HepG2 (cell line): ENCODE results near the gene RBCK1. TPM values are rescaled to one million over a fixed set of nuclear protein-coding genes. Genes with fewer than 3 reads are reported as not detected.

Experiments used
- CENPT ChIP-seq: sonication (generic); formaldehyde crosslinking; IDR thresholded peaks from 2 replicates; pipeline ENCODE4 v1.8.0; 2022; ENCODE audit warnings: low read depth, mild to moderate bottlenecking, moderate library complexity, missing genetic modification reagents
- GFI1 ChIP-seq: sonication (generic); formaldehyde crosslinking; IDR thresholded peaks from 2 replicates; pipeline ENCODE4 v1.5.0; 2020; ENCODE audit warnings: missing genetic modification reagents, mild to moderate bottlenecking, borderline replicate concordance
- HNF4A ChIP-seq: sonication (generic); formaldehyde crosslinking; IDR thresholded peaks from 2 replicates; pipeline ENCODE4 v1.4.0; 2020; ENCODE audit warnings: missing genetic modification reagents
- JUND ChIP-seq: sonication (generic); formaldehyde crosslinking; IDR thresholded peaks from 2 replicates; pipeline ENCODE4 v1.8.0; 2022; ENCODE audit warnings: mild to moderate bottlenecking, missing genetic modification reagents
- KLF16 ChIP-seq, 2 experiments: sonication (generic) in 1 of 2; formaldehyde crosslinking in 1 of 2; IDR thresholded peaks; 2 replicates each; pipeline versions ENCODE4 v1.6.1 to v1.8.0; 2016 to 2023; ENCODE audit warnings: missing genetic modification reagents in 2 of 2, missing compliant biosample characterization in 1 of 2
- MED1 ChIP-seq: sonication (generic); formaldehyde crosslinking; IDR thresholded peaks from 2 replicates; pipeline ENCODE4 v1.4.0; 2020; ENCODE audit warnings: missing genetic modification reagents
- NAIF1 ChIP-seq: sonication (generic); formaldehyde crosslinking; IDR thresholded peaks from 2 replicates; pipeline ENCODE4 v1.5.0; 2020; ENCODE audit warnings: mild to moderate bottlenecking, missing genetic modification reagents, borderline replicate concordance
- PAF1 ChIP-seq: IDR thresholded peaks from 2 replicates; pipeline ENCODE4 v1.6.1; 2016; ENCODE audit warnings: missing genetic modification reagents, missing compliant biosample characterization
- ZEB1 ChIP-seq: IDR thresholded peaks from 2 replicates; pipeline ENCODE4 v1.6.1; 2012; ENCODE audit warnings: mild to moderate bottlenecking, low read depth, inconsistent platforms; ENCODE audit not compliant: insufficient replicate concordance
- ZNF670 ChIP-seq: sonication (generic); formaldehyde crosslinking; IDR thresholded peaks from 2 replicates; pipeline ENCODE4 v1.8.0; 2022; ENCODE audit warnings: mild to moderate bottlenecking, missing genetic modification reagents, borderline replicate concordance
- polyA plus RNA-seq, 8 experiments: library from polyadenylated mRNA; depleted of rRNA in 3 of 8; stranded (reverse) in 7 of 8; unstranded in 1 of 8; fragments of >200 nt; fragmentation: Illumina TruSeq in 4 of 8; extraction: Trizol in 4 of 8; gene quantifications; 2 replicates each; pipeline versions ENCODE4 v1.2.1 to v1.2.3, GENCODE V29; 2011 to 2016; ENCODE audit warnings: low read depth in 4 of 8, missing spikeins in 1 of 8, mixed read lengths in 1 of 8; ENCODE audit not compliant: insufficient read depth in 1 of 8
- total RNA-seq, 5 experiments: library from RNA; depleted of rRNA; stranded (reverse); fragments of >200 nt; fragmentation: Illumina TruSeq; extraction: Trizol; gene quantifications; 2 replicates each; pipeline ENCODE4 v1.2.3, GENCODE V29; 2016; ENCODE audit warnings: low read depth in 1 of 5
- TF ChIP-seq, protein P1 (sequence below): sonication (generic); formaldehyde crosslinking; IDR thresholded peaks from 2 replicates; pipeline ENCODE4 v1.8.0; 2022; ENCODE audit warnings: missing genetic modification reagents, mild to moderate bottlenecking, moderate library complexity, borderline replicate concordance
- TF ChIP-seq, protein P2 (sequence below): sonication (generic); formaldehyde crosslinking; IDR thresholded peaks from 2 replicates; pipeline ENCODE4 v1.4.0; 2020; ENCODE audit warnings: missing genetic modification reagents
- TF ChIP-seq, protein P3 (sequence below): sonication (generic); formaldehyde crosslinking; IDR thresholded peaks from 2 replicates; pipeline ENCODE4 v1.4.0; 2020; ENCODE audit warnings: missing genetic modification reagents
- TF ChIP-seq, protein P4 (sequence below): sonication (generic); formaldehyde crosslinking; IDR thresholded peaks from 2 replicates; pipeline ENCODE4 v1.4.0; 2020; ENCODE audit warnings: missing genetic modification reagents
- TF ChIP-seq, protein P5 (sequence below): sonication (generic); formaldehyde crosslinking; IDR thresholded peaks from 2 replicates; pipeline ENCODE4 v1.4.0; 2020; ENCODE audit warnings: missing genetic modification reagents
- TF ChIP-seq, protein P6 (sequence below): sonication (generic); formaldehyde crosslinking; IDR thresholded peaks from 2 replicates; pipeline ENCODE4 v1.4.0; 2020; ENCODE audit warnings: missing genetic modification reagents, low read depth, mild to moderate bottlenecking, borderline replicate concordance

RBCK1 gene
- total and polyA plus RNA-seq, 2 of the 13 experiments (the other 11 are each of a cell fraction or from before 2014, with no cell fraction given) = 149 to 215 TPM

DNA sequence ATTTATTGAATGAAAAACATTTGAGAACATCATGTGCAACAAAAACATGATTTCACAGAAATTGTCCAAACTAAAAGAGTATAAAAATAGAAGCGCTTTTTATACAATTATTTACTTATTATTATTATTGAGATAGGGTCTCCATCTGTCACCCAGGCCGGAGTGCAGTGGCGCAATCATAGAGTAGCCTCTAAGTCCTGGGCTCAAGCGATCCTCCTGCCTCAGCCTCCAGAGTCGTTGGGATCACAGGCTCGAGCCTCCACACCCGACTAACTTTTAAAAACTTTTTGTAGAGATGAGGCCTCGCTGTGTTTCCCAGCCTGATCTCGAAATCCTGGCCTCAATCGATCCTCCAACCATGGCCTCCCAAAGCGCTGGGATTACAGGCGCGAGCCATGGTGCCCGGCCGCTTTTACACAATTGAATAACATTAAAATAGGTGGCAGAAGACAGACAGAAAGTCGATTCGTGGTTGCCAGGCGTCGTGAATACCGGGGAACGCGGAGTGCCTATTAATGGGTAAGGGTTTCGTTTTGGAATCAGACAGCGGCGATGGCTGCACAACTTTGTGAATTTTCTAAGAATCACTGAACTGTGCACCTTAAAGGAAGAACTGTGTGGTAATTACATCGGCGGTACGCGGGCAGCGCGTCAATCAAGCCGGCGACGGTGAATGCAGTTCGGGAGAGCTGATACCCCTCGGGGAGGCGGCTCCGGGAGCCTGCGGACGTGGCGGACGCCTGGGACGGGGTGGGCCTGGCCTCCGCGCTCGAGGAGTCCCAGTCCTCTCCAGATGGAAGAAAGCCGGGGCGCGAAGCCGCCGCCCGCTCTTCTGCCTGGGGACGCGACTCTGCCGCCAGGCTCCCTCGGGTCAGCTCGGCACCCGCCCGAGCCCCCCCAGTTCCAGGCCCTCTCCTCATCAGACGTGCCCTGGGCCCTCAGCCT lies 53.4 kb downstream of the RBCK1 start (continued):
- TF ChIP-seq, protein P1, sequence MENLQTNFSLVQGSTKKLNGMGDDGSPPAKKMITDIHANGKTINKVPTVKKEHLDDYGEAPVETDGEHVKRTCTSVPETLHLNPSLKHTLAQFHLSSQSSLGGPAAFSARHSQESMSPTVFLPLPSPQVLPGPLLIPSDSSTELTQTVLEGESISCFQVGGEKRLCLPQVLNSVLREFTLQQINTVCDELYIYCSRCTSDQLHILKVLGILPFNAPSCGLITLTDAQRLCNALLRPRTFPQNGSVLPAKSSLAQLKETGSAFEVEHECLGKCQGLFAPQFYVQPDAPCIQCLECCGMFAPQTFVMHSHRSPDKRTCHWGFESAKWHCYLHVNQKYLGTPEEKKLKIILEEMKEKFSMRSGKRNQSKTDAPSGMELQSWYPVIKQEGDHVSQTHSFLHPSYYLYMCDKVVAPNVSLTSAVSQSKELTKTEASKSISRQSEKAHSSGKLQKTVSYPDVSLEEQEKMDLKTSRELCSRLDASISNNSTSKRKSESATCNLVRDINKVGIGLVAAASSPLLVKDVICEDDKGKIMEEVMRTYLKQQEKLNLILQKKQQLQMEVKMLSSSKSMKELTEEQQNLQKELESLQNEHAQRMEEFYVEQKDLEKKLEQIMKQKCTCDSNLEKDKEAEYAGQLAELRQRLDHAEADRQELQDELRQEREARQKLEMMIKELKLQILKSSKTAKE (CRISPR knock-in tag) = no peak
- TF ChIP-seq MED1 (CRISPR knock-in tag) = peak; percentile 12; the same call in 1 of the 2 replicates
- no peak for TF ChIP-seq CENPT (CRISPR knock-in tag)
- TF ChIP-seq, protein P2, sequence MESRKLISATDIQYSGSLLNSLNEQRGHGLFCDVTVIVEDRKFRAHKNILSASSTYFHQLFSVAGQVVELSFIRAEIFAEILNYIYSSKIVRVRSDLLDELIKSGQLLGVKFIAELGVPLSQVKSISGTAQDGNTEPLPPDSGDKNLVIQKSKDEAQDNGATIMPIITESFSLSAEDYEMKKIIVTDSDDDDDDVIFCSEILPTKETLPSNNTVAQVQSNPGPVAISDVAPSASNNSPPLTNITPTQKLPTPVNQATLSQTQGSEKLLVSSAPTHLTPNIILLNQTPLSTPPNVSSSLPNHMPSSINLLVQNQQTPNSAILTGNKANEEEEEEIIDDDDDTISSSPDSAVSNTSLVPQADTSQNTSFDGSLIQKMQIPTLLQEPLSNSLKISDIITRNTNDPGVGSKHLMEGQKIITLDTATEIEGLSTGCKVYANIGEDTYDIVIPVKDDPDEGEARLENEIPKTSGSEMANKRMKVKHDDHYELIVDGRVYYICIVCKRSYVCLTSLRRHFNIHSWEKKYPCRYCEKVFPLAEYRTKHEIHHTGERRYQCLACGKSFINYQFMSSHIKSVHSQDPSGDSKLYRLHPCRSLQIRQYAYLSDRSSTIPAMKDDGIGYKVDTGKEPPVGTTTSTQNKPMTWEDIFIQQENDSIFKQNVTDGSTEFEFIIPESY = no peak
- TF ChIP-seq ZEB1 = peak; percentile 28
- TF ChIP-seq, protein P3, sequence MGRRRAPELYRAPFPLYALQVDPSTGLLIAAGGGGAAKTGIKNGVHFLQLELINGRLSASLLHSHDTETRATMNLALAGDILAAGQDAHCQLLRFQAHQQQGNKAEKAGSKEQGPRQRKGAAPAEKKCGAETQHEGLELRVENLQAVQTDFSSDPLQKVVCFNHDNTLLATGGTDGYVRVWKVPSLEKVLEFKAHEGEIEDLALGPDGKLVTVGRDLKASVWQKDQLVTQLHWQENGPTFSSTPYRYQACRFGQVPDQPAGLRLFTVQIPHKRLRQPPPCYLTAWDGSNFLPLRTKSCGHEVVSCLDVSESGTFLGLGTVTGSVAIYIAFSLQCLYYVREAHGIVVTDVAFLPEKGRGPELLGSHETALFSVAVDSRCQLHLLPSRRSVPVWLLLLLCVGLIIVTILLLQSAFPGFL = no peak
- TF ChIP-seq ZNF670 (CRISPR knock-in tag) = no peak
- no peak; the same call in 1 of the 2 replicates for TF ChIP-seq NAIF1 (CRISPR knock-in tag)
- TF ChIP-seq, protein P4, sequence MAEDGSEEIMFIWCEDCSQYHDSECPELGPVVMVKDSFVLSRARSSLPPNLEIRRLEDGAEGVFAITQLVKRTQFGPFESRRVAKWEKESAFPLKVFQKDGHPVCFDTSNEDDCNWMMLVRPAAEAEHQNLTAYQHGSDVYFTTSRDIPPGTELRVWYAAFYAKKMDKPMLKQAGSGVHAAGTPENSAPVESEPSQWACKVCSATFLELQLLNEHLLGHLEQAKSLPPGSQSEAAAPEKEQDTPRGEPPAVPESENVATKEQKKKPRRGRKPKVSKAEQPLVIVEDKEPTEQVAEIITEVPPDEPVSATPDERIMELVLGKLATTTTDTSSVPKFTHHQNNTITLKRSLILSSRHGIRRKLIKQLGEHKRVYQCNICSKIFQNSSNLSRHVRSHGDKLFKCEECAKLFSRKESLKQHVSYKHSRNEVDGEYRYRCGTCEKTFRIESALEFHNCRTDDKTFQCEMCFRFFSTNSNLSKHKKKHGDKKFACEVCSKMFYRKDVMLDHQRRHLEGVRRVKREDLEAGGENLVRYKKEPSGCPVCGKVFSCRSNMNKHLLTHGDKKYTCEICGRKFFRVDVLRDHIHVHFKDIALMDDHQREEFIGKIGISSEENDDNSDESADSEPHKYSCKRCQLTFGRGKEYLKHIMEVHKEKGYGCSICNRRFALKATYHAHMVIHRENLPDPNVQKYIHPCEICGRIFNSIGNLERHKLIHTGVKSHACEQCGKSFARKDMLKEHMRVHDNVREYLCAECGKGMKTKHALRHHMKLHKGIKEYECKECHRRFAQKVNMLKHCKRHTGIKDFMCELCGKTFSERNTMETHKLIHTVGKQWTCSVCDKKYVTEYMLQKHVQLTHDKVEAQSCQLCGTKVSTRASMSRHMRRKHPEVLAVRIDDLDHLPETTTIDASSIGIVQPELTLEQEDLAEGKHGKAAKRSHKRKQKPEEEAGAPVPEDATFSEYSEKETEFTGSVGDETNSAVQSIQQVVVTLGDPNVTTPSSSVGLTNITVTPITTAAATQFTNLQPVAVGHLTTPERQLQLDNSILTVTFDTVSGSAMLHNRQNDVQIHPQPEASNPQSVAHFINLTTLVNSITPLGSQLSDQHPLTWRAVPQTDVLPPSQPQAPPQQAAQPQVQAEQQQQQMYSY = no peak; the same call in none of the 2 replicates
- TF ChIP-seq, protein P5, sequence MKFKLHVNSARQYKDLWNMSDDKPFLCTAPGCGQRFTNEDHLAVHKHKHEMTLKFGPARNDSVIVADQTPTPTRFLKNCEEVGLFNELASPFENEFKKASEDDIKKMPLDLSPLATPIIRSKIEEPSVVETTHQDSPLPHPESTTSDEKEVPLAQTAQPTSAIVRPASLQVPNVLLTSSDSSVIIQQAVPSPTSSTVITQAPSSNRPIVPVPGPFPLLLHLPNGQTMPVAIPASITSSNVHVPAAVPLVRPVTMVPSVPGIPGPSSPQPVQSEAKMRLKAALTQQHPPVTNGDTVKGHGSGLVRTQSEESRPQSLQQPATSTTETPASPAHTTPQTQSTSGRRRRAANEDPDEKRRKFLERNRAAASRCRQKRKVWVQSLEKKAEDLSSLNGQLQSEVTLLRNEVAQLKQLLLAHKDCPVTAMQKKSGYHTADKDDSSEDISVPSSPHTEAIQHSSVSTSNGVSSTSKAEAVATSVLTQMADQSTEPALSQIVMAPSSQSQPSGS (CRISPR knock-in tag) = 0 out of 2 replicates have a peak, but pooled peaks have one; percentile 2
- TF ChIP-seq, protein P6, sequence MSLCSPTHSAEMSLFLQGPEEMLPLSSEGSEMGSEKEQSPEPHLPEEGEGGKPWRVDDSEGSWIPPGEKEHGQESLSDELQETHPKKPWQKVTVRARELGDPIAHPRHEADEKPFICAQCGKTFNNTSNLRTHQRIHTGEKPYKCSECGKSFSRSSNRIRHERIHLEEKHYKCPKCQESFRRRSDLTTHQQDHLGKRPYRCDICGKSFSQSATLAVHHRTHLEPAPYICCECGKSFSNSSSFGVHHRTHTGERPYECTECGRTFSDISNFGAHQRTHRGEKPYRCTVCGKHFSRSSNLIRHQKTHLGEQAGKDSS (CRISPR knock-in tag) = no peak
- TF ChIP-seq KLF16 (CRISPR knock-in tag; IDR thresholded peaks at IDR 0.05) = no peak
- no peak for TF ChIP-seq PAF1
- peak; percentile 15; the same call in 1 of the 2 replicates for TF ChIP-seq HNF4A (CRISPR knock-in tag)
- TF ChIP-seq GFI1 (CRISPR knock-in tag) = no peak
- no peak for TF ChIP-seq JUND (CRISPR knock-in tag)
